GM19328 (cell line): ENCODE measurements around the gene DNAH10.
"Not testable (repeated sequence)": the region's sequence is repeated elsewhere in the genome, so short reads cannot be mapped to it uniquely, and the experiment has no call there.

Experiments
- ATAC-seq: cut with Tn5 transposase; IDR thresholded peaks from one replicate; pipeline ENCODE4 v1.9.1; 2021; ENCODE audit warnings: mild to moderate bottlenecking, moderate library complexity; ENCODE audit not compliant: unreplicated experiment

Gene DNAH10

GRCh38 chr12:123945287-123946151, 183.4 kb downstream of the DNAH10 start:
- ATAC-seq = no peak

- no peak for ATAC-seq
Observed at GRCh38 chr12:123946152-123946515, 184.0 kb downstream of the DNAH10 start.

GRCh38 chr12:123946516-123947505, 184.7 kb downstream of the DNAH10 start:
- ATAC-seq = not testable (repeated sequence)

GRCh38 chr12:123947531-123947930, 185.4 kb downstream of the DNAH10 start:
- ATAC-seq = not testable (repeated sequence)

- no peak for ATAC-seq
Observed at GRCh38 chr12:123948401-123948795, 186.3 kb downstream of the DNAH10 start.

DNA sequence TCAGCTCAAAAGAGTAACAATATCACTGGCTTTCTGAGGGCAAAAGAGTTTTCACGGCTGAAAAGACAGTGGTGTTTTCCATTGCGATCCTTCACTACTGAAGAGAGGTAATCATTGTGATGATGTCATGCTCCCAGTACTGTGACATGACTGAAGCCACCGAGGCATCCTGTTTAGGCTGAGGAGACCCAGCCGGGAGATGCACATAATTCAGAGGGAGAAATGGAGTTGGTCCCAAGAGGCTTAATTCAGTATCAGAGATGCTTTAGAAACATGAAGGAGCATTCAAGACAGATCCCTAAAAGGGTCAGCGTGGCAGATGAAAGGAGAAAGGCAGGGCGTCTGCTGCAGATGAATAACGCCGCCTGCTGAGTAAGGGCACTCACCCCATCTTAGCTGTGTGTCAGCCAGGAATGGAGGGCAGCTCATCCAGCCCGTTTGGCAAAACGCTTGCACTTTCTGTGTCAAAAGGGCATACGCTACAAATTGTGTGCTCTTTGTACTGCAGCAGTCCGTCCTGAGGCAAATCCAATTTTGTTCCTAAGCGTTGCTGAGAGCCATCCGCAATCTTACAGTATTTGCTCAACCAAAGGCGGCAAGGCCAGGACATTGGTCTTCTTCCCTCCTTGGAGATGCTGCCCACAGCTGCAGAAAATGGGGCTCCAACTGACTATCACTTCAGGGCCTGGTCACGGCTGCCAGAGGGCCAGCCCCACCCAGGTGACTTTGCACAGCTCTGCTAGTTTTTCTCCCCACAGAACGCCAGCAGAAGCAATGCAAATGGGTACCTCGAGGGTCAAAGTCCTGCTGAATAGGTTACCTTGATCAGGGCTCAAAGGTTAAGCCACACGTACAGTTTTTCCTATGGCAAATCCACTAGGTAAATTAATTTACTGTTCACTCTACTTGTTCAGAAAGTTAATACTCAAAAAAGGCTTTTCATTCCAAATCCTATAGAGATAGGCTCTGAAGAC, 187.0 kb downstream of the DNAH10 start:
- ATAC-seq = no peak

- no peak for ATAC-seq
Observed at GRCh38 chr12:123949770-123950165, 187.7 kb downstream of the DNAH10 start.

DNA sequence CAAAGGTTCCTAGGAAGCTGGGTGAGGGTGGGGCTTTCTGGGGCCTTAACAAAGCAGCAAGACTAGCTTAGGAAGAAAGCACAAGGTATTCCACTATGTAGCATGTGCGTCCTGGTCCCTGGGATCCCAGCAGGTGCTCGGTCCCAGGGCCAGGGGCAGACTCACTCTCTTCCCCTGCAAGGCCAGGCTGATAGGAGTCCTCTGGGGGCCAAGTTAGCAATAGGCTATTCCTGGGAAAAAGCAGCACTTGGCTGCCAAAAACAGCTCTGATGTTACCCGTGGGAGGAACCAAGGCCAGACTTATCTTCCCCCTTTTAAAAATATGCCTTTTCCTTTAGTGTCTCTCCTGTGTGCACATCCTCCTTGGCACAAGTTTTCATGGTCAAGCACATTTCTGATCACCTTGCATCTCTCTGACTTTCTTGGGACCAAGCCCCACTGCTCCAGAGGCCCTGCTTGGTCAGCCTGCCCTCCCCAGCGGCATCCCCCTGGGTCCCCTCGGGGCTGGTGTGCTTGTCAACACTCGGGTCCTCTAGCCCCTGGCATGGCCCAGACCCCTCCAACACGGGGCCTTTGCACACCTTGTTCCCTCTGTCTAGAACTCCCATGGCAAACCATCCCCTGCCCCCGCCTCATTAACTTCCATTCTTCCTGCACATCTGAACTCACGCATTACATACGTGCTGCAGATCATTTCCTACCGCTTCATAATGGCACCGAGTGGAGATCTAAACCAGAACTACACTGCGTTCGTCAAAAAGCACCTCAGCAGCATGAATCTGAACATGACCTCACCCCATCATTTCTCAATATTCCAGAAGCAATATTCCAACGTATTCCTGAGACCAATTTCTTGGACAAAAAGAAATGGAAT, 188.6 kb downstream of the DNAH10 start:
- no peak for ATAC-seq

DNA sequence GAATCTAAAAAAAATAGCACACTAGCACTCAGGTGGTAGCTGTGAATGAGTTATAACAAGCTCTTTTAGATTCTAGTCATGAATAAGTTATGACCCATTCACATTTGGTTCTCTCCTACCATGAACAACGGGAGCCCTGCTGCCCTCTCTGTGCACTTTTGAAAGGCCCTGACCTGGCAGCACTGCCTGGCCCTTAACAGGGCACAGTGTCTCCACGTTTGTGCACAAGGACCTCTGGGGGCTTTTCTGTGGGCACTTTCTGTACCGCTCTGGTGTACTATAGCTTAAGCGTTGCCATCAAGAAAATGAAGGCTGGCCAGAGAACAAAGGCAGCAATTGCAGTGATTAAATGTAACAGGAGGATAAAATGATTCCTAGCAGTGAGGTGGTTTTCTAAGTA, 189.4 kb downstream of the DNAH10 start:
- ATAC-seq = no peak

GRCh38 chr12:123952037-123952436, 189.9 kb downstream of the DNAH10 start:
- ATAC-seq = no peak

- no peak for ATAC-seq
Observed at GRCh38 chr12:123954647-123955350, 192.7 kb downstream of the DNAH10 start.

GRCh38 chr12:123956249-123956648, 194.1 kb downstream of the DNAH10 start:
- ATAC-seq = no peak

DNA sequence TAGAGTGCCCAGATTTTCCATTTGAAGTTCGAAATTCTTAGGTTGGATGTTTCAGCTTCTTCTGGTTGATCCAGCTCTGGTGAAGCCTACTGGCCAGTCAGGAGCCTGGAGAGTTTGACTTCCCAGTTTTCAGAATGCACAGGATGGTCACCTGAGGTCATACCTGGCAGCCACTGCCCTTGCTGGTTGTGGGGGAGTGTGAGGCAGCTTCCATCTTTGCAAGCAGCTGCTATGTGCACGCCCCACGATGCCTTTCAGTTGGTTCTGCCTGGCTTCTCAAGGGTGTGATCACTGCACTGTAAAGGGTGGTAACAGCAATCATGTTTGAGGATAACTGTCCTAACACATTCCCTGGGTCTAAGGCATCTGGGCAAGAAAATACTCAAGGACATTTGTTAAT, 195.1 kb downstream of the DNAH10 start:
- no peak for ATAC-seq

DNA sequence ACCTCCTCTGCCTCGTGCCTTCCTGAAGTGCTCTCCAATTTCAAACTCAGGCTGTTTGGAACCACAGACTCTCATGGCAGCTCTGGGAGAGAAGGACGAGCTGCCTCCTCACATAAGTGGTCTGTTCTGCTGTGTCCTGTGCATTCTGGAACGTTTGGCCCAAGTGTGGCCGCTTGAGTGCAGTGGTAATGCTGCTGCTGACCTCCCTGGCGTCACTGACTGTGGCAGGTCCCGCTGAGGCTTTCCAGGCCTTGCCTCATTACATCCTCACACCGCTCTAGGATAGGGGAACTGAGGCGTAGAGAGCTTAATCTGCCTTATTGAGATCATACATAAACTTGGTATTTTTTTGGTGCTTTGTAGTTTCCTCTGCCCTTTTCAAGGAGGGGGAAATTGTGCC, 196.4 kb downstream of the DNAH10 start:
- no peak for ATAC-seq

DNA sequence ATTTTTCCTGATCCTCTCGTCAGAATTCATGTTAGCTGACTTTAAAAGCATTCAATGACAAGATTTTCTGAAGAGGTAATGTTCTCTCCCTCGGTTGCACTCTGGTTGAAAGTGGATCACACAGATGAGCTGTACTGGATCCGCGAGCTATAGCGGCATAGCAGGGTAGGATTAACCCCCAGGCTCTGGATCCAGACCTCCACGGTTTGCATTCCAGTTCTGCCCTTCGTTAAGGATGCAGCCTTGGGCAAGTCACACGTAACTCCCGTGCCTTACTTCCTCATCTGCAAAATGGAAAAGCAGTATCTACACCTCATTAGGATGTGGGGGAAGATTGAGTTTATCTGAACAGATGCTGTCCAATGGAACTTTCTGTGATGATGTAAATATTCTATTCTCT, 196.8 kb downstream of the DNAH10 start:
- no peak for ATAC-seq

GRCh38 chr12:123960029-123960735, 198.1 kb downstream of the DNAH10 start:
- ATAC-seq = no peak

DNA sequence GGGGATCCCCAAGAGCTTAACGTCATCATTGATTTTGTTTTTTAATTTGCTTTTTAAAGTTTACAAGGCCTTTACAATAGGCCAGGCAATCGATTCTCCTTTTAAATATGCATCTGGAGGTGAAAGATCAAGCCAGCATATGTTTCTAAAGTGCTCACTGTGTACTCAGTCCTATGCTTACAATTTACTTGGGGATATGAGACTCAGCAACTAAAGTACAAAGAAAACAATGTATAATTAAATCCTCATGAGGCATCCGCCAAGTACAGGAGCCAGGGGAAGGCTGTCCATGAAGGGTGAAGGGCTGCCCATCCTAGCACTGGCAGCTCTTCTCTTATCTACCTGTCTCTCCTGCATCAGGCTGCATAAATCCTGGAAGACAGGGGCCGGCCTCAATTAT, 198.8 kb downstream of the DNAH10 start:
- no peak for ATAC-seq

GRCh38 chr12:123961585-123962345, 199.7 kb downstream of the DNAH10 start:
- ATAC-seq = no peak
